HG03060 (cell line): ENCODE results near the gene UBE2D4.

Source experiments
- ATAC-seq: cut with Tn5 transposase; IDR thresholded peaks from one replicate; pipeline ENCODE4 v1.9.1; 2021; ENCODE audit warnings: low read depth, moderate number of reproducible peaks; ENCODE audit not compliant: unreplicated experiment

The UBE2D4 gene

DNA sequence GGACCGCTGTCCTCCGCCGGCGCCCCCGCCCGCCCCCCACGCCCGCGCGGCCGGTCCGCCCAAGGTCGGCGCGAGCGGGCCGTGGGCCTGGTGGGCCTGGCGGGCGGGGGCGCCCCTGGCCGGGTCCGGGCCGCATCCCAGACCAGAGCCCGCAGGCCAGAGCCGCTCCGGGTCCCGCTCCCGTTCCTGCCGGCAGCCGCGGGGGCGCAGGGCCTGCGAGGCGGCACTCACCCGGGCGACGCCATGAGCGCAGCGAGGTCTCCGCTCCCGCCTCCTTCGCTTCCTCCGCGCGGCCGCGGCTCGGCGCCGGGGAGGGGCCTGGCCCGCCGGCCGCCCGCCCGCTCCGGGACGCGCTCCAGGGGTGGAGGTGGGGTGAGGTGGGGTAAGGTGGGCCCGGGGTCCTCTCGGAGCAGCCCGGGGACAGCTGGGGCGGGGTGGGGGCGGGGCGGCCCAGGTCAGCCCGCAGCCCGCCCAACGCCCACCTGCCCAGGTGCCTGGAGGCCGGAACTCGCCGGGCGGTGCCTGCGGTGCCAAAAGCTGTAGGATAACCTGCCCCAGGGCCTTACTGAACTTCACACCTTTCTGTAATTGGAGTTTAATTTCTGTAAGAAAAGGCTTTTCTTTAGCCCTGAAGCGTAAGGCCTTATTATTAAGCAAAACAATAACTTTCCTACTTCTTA is 19.8 kb upstream of the UBE2D4 start, which contains the start of gene URGCP:
Gene URGCP (minus strand): TSS at position 266 of the 680 bp plus-strand sequence. CDS start 21 bp downstream, at position 245.
- no peak for ATAC-seq

DNA sequence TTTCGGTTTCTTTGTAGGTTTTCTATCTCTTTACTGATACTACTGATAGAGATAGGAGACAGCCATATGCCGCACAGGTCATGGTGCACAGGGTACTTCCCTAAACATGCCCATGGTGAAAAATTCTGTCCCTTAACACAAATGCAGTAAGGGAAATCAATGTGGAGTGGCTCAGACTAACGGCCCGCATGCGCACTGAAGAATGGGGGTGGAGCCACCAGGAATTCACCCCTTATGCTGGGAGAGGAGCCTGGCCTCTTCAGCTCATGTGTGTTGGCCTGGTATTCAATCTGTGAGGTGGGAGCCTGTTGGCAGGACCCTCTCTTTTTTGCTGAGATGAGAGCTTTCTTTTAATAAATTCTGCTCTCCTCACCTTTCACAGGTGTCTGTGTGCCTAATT is 11.4 kb upstream of the UBE2D4 start:
- no peak for ATAC-seq

DNA sequence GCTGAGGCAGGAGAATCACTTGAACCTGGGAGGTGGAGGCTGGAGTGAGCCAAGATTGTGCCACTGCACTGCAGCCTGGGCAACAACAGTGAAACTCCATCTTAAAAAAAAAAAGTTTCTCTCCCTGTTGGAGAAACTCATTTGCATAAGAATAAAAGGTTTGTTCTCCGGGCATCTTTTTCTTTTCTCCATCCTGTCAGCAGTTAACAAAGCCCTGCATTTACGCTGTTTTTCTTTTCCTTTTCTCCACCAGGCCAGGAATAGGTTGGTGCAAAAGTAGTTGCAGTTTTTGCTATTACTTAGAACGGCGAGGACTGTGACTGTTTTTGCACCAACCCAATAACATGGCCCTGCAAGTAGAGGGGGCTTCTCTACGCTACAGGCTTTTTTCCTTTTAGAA is 10.3 kb upstream of the UBE2D4 start:
- no peak for ATAC-seq

DNA sequence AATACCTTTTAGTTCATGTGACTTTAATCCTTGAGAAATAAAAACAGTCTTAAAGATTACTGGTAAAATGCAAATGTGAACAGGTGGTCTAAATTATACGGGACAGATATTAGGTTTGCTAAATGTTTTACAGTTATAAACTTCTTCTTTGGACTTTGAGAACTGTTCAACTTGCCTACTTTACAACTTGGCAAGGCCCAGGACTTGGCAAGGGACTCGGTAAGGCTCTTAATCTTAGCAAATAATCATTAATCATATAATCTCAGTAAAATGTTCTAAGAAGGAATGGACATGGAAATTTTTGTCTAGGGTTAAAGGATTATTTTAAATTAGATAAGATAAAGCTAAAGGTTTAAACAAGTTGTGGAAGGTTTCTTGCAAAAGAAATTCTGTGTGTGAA is 4.8 kb upstream of the UBE2D4 start:
- no peak for ATAC-seq

DNA sequence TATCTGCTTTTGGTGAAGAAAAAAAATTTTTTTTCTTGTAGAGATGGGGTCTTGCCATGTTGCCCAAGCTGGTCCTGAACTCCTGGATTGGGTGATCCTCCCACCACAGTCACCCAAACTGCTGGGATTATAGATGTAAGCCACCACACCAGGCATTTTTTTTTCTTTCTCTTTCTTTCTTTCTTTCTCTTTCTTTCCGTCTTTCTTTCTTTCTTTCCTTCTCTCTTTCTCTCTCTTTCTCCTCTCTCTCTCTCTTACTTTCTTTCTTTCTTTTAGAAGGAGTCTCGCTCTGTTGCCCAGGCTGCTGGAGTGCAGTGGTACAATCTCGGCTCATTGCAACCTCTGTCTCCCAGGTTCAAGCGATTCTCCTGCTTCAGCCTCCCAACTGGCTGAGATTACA is 3.5 kb upstream of the UBE2D4 start:
- ATAC-seq: no peak

DNA sequence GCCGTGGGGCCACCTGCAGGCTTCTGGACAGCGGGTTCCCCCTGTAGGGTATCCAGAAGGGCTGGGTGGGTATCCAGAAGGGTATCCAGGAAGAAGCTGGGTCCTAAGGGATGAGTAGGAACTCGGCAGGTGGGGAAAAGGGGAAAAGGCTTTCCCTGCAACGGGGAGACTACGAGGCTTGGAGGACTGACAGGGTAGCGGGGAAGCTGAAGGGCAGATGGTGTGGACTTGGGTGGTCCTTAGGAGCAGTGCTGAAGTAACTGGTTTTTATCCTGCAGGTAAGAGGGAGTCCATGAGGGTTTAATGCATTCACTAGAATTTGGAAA is 525 bp downstream of the UBE2D4 start:
- ATAC-seq: no peak

DNA sequence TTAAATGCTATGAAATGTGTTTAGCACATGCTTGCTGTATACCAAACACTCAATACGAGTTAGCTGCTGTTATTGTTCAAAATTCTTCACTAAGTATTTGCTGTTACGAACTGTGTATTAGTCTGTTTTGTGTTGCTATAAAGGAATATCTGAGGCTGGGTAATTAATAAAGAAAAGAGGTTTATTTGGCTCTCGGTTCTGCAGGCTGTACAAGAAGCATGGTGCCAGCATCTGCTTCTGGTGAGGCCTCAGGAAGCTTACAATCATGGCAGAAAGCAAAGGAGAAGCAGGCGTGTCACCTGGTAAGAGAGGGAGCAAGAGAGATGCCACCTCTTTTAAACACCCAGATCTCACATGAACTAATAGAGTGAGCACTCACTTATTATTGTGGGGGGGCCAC is 1.6 kb downstream of the UBE2D4 start:
- no peak for ATAC-seq

DNA sequence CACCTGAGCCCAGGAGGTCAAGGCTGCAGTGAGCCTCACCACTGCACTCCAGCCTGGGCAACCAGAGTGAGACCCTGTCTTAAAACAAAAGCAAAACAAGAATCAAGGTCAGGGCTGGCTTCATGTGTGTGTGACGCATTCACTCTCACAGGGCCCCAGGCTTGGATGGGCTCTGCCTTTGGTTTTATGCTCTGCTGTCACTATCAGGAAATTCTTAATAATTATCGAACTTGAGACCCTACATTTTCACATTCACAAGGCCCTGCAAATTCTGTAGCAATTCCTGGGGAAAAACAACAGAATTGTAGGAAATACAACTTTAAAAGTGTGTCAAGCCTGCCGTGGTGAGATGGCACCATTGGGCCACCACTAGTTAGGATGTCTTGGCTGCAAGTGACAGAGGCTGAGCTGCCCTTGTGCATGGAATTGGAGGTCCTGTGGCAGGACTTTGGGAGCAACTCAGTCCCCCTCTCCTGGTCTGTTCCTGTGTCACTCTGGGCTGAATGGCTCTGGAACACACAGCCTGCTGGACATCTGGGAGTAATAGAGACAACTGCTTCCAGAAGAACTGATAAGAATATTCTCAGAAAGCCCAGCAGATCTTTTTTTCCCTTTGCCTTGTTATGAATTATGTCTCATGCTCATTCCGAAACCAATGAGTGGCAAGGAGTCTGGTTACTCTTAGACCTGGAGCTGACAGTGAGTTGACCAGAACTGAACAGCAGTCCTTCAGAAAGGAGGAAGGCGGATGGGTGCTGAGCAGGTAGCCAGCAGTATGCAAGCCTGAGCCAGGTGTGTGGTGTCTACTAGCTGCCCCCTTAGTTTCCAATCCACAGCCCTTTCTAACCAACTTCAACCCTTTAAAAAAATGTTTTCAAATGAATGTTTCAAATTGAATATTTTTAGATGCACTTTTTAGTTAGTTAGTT is 3.6 kb downstream of the UBE2D4 start:
- no peak for ATAC-seq

DNA sequence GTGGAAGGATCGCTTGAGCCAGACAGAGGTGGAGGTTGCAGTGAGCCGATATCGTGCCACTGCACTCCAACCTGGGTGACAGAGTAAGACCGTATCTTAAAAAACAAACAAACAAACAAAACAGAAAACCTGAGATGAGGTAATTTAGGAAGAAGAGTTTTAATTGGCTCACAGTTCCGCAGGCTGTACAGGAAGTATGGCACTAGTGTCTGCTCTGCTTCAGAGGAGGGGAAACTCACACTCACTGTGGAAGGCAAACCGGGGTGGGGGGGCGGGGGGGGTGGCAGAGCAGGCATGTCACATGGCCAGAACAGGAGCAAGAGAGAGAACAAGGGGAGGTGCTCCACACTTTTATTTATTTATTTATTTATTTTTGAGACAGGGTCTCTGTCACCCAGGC is 5.1 kb downstream of the UBE2D4 start:
- ATAC-seq: no peak

DNA sequence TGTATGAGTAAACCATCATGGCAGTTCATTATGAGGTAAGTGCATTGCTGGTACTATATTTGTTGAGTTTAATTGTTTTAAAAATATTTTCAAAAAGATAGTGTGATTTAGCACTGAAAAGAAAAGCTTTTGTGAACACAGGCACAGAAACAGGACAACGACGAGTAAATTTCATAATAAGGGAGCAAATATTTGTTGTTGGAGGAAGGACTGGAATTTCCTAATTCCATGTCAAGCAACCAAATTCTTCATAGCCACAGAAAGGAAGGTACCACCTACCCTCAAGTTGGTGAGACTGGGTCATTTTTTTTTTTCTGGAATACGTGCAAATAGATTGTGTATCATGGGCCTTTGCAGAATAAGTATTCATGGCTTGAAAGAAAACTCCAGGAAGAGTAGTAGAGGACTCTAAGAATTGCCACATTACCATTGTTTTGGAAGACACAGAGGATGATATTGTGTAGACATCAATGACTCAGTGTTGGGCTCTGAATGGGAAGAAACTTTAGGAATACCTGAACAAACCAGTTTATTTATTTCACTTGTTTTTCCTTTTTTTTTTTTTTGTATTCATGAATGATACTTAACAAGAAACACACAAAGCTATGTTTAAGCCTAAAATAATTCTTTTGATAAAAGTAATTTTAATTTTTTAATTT is 7.8 kb downstream of the UBE2D4 start:
- no peak for ATAC-seq

DNA sequence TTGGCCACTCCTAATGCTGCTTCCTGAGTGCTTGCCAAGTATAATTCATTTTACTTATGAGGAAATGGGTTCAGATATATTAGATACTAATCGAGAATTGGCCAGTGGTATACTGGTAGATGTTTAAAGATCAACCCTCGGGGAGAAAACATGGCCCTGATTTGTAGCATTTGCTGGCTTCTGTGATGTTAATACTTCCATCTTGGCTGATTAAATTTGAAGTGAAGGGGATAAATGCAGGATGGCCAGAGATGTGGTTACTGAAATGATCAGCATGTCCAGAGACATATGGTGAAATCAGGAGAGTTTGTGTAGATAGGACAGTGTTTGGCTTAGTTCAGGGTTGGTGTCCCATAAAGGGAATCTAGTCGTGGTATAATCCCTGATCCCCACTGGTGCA is 11.2 kb downstream of the UBE2D4 start:
- ATAC-seq: no peak

DNA sequence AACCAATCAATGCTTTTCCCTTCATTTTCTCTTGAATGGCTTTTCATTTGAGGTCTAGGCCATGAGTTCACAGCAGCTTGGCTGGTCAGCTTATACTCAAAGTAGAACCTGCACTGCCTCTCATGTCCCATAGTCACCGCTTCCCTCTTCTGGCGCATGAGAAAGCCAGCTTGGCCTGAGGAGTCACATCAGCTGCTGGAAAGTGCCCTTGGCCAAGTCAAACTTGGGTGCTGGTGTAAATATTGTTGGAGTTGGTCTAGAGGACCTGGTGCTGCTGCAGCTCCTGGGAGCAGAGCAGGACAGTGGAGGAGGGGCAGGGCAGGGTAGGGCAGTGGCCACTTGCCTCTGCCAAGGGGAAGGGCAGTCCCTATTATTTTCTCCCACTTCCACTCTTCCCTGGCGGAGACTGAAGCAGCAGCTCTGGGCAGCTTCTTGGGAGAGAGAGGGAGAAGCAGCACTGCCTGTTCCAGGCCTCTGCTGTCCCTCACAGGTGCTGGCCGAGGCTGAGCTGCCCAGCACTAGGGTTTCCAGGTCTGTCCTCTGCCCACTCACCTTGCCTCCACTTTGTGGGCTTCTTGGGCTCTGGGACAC is 12.8 kb downstream of the UBE2D4 start:
- no peak for ATAC-seq

DNA sequence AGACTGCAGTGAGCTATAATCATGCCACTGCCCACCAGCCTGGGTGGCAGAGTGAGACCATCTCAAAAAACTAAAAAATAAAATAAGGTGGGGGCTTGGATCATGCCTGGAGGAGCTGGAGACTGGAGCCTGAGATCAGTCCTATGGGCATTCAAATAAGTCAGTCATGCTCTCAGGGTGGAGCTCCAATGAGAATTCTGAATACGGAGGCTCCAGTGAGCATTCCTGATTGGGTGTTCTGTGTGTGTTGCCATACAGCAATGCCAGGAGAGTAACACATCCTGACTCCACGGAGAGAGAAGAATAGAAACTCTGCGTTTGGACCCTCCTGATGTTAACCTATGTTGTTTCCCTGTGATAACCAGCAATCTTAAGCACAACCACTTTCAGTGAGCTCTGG is 16.0 kb downstream of the UBE2D4 start:
- no peak for ATAC-seq

DNA sequence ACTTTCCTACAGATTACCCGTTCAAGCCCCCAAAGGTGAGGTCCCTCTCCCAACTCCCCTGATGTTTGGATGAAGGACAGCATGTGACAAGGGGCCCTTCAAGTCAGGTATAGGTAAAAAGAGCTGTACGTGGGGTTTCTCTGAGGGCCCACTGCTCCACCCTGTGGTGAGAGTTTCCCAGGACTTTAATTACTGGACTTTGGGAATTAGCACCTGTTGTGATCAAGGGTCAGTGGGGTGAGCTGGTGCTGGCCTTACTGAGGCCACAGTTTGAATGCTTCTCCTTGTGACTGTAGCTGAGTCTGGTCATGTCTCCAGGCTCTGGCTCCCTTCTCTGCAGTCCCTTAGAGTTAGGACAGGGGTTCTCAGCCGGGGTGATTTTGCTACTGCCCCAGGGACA is 16.8 kb downstream of the UBE2D4 start:
- no peak for ATAC-seq

DNA sequence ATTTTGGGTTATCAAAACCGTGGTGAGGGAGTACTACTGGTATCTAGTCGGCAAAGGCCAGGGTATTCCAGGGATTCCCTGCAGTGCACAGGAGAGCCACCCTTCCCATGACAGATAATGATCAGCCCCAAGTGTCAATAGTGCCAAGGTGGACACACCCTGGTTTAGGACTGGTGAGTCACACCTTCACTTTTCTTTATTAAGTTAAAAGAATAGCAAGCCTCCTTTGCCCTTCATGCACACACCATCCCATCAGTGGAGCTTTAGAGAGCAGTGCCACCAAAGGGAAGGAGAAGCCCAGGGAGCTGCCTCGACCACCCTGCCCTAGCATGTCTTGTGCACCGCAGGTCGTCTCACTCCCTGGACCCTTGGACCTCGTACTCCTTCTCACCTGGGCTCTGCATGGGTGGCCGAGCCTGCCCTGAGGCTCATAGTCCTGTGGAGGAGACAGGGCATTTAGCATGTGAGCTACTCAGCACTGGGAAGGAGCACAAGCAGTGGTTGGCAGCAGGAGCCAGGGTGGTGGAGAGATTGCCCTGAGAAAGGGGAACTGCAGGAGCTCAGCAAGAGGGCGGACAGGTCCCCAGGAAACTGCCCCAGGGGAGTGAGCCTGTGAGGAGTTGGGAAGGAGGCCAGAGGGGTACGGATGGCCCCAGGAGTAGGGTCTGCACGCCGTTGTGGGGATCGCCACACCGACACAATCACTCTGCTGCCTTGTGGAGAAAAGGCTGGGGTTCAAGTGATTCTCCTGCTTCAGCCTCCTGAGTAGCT is 17.4 kb downstream of the UBE2D4 start:
- ATAC-seq: no peak

DNA sequence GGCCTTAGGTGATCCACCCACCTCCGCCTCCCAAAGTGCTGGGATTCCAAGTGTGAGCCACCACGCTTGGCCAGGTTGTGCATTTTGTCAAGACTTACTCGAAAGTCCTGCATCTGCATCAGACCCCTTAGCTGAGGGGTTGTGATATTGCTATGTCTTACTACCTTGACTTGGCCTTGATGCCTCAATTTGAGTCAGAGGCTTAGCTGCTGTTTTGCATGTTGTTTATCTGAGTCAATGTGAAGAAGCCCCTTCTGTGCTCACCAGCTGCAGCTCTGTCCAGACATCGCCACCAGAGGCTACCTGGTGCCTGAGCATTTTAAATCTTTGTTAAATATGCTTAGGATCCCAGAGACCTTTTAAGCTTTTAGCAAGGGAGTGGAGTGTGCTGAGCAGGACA is 18.1 kb downstream of the UBE2D4 start:
- ATAC-seq: no peak

DNA sequence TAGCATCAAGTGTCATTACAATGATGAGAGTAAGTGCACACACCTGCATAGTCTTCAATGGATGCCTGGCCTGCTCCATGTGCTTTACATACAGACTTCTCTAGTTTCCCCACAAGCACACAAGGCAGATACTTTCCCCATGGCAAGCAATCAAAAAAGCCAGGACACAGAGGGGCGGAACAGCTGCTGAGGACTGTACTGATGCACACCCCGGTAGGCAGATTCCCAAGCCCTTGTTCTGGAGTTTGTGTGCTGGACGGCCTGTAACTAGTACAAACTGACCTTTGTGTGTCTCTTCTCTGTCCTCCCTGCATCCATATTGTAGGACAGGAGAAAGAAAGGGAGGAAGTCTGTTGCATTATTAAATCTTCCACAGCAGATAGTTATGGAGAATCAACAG is 25.8 kb downstream of the UBE2D4 start:
- no peak for ATAC-seq

DNA sequence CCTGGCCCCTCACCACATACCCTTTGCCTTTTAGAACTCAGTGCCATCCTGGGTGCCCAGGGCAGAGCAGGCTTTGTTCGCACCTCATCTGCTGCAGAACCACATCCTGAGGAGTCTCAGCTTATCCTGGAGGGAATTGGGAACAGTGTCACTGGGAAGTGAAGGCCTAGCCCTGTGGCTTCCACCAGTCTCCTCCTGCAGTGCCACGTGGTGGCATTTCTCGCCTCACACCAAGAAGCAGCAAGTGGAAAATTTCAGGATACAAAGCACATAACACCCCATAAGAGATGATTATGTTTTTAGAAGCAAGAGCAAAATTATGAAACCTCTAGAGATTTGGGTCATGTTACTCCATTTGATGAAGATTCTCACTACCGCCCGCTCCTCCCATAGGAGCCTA is 26.8 kb downstream of the UBE2D4 start:
- ATAC-seq: no peak

DNA sequence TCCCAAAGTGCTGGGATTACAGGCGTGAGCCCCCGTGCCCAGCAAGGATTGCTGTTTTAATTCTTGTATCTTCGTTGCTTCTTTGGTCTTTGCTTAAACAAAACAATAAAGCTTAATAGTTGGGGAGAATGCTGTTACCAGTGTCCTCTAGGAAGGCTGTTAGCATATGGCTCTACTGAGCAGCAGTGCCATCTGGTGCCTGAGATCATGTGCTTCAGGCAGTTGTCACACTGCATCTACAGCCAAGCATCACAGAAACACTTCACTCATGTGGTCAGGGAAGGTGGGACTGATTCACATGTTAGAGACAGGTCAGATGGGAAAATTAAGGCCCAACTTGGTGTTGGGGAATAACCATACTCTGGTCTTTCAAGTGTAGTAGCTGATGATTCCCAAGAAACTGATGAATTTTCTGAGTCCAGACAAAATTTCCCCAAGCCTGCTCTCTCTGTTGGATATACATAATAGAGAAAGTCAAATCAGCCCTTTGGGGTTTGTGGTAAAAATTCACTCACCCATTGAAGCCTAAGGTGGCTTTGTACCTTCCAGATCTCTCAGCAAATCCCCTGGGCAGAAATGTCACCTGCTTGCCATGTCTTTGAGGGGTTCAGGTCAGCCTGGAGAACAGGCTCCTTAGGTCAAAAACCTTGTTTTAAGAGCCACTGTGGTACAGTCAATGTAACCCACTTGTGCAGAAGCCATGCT is 28.4 kb downstream of the UBE2D4 start:
- ATAC-seq: no peak

DNA sequence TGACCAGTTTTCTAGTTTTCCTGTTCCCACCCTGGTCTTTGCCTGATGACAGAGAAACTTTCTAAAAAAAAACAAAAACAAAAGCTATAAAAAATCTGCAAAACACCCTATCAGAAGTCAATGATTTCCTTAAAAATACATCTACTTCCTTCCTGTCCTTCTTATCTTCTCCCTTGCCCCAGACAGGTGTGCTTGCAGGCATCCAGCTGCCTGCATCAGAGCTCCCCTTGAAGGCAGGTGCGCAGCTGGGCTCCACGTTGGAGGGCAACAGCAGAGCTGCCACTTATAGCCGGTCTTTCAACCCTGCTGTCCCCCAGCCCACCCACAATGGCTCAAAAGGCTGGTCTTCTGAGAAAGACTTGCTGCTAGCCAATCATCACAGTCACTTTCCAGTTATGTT is 29.8 kb downstream of the UBE2D4 start:
- no peak for ATAC-seq
